Measurements from ENCODE around the gene RBBP6.

DNA sequence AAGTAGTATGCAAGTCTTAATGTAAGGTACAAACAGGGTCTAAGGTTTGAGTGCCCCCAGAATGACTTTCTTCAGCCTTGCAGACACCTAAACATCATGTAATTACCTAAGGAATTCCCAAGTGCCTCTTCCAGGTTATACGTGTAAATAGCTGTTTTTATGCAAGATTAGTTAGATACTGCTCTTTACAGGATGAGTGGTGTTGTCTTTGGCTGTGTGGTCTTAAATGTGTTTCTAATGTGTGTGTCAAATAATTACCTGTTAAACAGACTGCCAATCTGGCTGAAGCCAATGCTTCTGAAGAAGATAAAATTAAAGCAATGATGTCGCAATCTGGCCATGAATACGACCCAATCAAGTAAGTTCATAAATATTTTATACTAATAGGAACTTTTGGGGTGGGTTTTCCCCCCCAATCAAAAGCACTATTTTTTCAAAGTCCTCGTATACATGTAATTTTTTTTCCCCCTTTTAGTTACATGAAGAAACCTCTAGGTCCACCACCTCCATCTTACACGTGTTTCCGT, 16.0 kb downstream of the RBBP6 start:
- TF ChIP-seq, protein P1, sequence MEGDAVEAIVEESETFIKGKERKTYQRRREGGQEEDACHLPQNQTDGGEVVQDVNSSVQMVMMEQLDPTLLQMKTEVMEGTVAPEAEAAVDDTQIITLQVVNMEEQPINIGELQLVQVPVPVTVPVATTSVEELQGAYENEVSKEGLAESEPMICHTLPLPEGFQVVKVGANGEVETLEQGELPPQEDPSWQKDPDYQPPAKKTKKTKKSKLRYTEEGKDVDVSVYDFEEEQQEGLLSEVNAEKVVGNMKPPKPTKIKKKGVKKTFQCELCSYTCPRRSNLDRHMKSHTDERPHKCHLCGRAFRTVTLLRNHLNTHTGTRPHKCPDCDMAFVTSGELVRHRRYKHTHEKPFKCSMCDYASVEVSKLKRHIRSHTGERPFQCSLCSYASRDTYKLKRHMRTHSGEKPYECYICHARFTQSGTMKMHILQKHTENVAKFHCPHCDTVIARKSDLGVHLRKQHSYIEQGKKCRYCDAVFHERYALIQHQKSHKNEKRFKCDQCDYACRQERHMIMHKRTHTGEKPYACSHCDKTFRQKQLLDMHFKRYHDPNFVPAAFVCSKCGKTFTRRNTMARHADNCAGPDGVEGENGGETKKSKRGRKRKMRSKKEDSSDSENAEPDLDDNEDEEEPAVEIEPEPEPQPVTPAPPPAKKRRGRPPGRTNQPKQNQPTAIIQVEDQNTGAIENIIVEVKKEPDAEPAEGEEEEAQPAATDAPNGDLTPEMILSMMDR (IDR thresholded peaks at IDR 0.05) = no peak
- no peak for TF ChIP-seq EZH2phosphoT487 (IDR thresholded peaks at IDR 0.05)
